Tibial nerve (tissue), 3 donors: Measurements from ENCODE around the gene ZBTB16.

Experiments
- POLR2A ChIP-seq, 2 donors: fragments of 450-650 bp; IDR thresholded peaks; one replicate each; pipeline ENCODE4 v1.6.1; 2017; ENCODE audit warnings: antibody characterized with exemption in 2 of 2, mild to moderate bottlenecking in 2 of 2, moderate library complexity in 2 of 2
- TF ChIP-seq, protein P1 (sequence below), 5 experiments: fragments of 200-600 bp in 3 of 5; fragments of 450-650 bp in 2 of 5; sonication (generic) in 3 of 5; IDR thresholded peaks; one replicate each; pipeline ENCODE4 v1.5.1; 2016 to 2019; ENCODE audit warnings: antibody characterized with exemption in 5 of 5, mild to moderate bottlenecking in 3 of 5, moderate library complexity in 2 of 5

DNA sequence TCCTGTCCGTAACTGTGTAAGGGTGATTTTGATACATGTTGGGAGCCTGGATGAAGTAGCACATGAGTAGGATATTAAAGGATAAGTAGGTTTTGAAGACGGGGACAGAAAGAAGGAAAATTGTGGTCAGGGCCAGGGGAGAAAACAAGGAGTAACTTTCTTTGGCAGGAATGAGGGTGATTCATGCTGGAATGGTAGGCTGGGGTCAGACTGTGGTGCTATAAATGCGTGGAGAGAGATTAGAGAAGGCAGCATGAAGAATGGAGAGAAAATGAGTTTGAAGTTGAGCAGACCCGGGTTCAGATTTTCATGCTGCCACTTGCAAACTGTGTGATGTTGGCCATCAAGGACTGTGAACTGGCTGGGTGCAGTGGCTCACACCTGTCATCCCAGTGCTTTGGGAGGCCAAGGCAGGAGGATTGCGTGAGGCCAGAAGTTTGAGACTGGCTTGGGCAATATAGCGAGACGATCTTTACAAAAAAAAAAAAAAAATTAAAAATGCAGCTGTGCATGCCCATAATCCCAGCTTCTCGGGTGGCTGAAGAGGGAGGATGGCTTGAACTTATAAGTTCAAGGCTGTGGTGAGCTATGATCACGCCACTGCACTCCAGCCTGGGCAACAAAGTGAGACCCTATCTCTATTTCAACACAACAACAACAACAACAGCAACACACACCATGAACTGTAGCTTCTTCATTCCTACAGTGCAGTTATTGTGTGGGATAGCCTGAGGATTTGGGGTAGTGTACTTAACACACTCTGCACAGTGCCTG is 22.3 kb downstream of the ZBTB16 start:
- TF ChIP-seq, protein P1, sequence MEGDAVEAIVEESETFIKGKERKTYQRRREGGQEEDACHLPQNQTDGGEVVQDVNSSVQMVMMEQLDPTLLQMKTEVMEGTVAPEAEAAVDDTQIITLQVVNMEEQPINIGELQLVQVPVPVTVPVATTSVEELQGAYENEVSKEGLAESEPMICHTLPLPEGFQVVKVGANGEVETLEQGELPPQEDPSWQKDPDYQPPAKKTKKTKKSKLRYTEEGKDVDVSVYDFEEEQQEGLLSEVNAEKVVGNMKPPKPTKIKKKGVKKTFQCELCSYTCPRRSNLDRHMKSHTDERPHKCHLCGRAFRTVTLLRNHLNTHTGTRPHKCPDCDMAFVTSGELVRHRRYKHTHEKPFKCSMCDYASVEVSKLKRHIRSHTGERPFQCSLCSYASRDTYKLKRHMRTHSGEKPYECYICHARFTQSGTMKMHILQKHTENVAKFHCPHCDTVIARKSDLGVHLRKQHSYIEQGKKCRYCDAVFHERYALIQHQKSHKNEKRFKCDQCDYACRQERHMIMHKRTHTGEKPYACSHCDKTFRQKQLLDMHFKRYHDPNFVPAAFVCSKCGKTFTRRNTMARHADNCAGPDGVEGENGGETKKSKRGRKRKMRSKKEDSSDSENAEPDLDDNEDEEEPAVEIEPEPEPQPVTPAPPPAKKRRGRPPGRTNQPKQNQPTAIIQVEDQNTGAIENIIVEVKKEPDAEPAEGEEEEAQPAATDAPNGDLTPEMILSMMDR (IDR thresholded peaks at IDR 0.05) = no peak
- no peak for TF ChIP-seq POLR2A (IDR thresholded peaks at IDR 0.05)
